ENCODE data around the gene VKORC1L1.
"Not testable (repeated sequence)": the region's sequence is repeated elsewhere in the genome, so short reads cannot be mapped to it uniquely, and the experiment has no call there.

Gene VKORC1L1

GRCh38 chr7:65885533-65885932 lies 12.7 kb downstream of the VKORC1L1 start:
- DNase-seq (ENCODE audit: low spot score) = not testable (repeated sequence)

DNA sequence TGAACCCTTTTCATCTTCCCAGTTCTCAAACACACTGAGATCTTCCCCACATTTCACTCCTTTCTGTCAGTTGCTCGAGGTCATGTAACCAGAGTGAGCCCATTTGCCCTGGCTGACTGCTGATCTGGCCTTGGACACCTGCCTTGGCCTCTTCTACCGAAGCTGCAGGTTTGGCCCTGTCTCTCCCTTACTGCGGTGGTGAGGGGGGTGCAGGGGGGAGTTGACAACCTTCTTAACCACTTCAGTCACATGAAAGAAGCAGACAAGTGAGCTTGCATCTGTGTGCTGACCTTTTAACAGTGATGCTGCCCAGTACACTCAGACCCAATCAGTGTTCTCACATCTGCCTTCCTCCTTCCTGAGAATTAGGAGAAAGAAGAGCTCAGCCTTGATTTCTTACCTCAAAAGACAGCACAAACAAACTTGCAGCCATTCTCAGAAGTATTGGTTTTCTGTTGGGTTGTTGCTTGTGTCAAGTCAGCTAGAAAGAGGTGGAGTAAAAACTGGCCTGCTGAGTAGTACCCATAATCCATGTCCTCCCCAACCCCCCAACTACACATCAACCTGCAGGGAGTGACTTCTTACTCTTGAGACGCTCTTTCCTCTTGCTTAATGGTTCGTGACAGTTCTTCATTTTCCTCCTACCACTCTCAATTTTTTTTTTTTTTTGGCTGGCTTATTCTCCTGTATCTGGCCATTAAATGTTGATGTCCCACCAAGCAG lies 15.7 kb downstream of the VKORC1L1 start:
- DNase-seq (ENCODE audit: low spot score) = not testable (repeated sequence)

DNA sequence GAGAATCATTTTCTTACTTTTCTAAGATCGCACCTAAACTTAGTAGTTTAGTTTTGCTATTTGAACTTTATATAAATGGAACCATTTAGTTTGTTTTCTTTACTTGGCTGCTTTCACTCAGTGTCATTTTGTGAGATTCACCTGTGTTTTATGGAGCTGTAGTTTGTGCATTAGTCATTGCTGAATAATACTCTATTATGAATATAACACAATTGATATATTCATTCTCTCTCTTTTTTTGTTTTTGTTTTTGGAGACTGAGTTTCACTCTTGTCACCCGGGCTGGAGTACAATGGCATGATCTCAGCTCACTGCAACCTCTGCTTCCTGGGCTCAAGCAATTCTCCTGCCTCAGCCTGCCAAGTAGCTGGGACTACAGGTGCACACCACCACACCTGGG lies 16.8 kb downstream of the VKORC1L1 start:
- not testable (repeated sequence) for DNase-seq (ENCODE audit: low spot score)

DNA sequence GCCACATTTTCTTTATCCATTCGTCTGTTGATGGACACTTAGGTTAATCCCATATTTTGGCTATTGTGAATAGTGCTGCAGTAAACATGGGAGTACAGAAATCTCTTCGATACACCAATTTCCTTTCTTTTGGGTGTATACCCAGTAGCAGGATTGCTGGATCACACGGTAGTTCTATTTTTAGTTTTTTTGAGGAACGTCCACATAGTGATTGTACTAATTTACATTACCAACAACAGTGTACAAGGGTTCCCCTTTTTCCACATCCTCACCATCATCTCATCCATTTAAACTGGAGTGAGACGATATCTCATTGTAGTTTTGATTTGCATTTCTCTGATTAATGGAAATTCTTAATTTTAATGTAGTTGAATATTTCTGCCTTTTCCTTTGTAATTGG lies 19.3 kb downstream of the VKORC1L1 start:
- DNase-seq (ENCODE audit: low spot score) = no peak

- no peak for DNase-seq (ENCODE audit: low spot score)
These were observed 20.0 kb downstream of the VKORC1L1 start for GRCh38 chr7:65892835-65893234.

GRCh38 chr7:65896279-65896870 lies 23.5 kb downstream of the VKORC1L1 start:
- no peak for DNase-seq (ENCODE audit: low spot score)

DNA sequence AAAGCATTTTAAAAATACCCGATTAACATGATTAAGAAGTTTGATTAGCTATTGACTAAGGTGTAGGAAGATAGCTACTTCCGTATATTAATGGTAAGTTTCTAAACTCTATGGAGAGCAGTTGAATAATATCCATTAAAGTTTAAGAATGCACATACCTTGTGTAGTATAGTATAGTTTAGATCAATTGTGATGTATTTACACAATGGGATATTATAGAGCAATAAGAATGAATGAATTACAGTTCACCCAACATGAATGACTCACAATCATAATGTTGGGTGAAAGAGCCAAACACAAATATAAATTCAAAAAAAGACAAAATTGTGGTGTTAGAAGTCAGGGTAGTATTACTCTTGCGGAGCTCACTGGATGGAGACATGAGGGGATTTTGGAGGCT lies 24.4 kb downstream of the VKORC1L1 start:
- not testable (repeated sequence) for DNase-seq (ENCODE audit: low spot score)

DNA sequence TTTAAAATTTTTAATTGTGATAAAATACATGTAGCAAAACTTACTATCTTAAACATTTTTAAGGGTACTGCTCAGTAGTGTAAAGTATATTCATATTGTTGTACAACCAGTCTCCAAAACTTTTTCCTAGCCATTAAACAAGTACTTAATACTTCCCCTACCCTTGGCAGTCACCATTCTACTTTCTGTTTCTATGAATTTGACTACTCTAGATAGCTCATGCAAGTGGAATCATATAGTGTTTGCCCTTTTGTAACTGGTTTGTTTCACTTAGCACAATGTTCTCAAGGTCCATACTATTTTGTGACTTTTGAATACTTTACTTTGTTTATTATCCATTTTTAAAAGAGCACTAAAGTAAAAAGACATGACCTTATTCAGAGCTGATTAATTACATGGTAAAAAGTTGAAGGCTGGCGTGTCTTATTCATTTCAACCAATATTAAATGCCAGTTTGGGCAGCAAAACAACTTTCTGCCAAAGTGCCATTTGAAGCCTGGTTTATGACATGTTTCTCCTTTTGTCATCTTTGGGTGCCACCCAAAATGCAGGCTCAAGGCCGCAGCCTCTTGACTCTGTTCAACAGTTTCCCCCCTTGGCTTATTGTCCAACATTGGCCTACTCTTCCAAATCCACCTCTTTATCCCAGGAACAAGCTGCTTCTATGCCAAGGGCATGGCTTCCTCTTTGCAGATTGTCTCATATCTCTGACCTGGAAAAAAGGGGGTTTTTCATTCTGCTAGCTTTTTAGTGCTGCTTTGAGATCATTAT lies 26.0 kb downstream of the VKORC1L1 start:
- DNase-seq (ENCODE audit: low spot score) = not testable (repeated sequence)

GRCh38 chr7:65902306-65902705 lies 29.4 kb downstream of the VKORC1L1 start:
- DNase-seq (ENCODE audit: low spot score) = no peak

GRCh38 chr7:65907501-65908198 lies 34.8 kb downstream of the VKORC1L1 start:
- no peak for DNase-seq (ENCODE audit: low spot score)

DNA sequence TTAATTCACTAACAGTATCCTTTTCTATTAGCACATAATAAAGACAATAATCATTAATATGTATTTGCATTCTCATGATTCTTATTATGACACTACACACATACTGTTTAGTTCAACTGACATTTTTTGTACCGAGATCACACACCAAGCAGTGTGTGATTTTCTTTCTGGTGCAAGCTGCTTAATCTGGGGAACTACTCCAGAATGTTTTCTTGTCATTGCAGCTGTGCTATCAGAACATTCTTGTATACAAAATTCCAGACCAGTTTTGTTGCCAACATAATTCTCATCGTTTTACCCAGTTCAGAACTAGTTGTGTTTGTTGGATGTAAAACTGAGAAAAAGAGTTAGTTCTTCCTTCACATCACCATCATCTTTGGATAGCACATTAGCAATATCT lies 37.4 kb downstream of the VKORC1L1 start:
- DNase-seq (ENCODE audit: low spot score) = no peak

GRCh38 chr7:65912237-65912636 lies 39.4 kb downstream of the VKORC1L1 start:
- no peak for DNase-seq (ENCODE audit: low spot score)

GRCh38 chr7:65915921-65916657 lies 43.2 kb downstream of the VKORC1L1 start:
- DNase-seq (ENCODE audit: low spot score) = no peak

DNA sequence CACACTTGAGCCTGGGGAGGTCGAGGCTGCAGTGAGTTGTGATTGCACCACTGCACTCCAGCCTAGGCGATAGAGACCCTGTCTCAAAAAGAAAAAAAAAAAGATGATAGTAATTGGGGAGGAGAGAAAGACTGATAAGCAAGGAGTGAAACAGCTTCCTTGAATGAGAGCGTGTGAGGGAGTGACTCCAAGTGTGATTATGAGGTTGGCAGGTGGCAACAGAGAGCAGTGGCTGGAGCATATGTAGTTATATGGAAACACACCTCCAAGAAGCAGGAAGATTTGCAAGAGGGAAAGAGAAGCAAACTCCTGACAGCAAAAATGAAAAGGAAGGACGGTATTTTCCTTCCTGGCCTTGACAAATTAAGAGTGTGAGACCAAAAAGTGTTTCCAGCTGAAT lies 50.4 kb downstream of the VKORC1L1 start:
- DNase-seq (ENCODE audit: low spot score) = no peak

DNA sequence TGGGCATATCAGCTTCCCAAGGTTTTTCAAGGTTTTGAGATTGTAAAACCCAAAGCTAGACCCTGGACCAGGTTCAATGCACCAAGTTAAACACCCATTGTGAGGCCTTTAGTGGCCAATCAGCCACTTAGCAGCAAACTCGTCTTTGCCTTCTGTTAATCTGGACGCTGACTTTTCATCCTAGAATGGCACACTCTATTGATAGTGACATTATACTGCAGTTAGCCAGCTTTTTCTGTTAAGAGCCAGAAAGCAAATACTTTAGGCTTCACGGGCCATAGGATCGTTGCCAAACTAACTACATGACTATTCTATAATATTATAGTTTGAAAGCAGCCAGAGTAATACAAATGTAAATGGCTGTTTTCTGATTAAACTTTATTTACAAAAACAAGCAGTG lies 51.3 kb downstream of the VKORC1L1 start:
- no peak for DNase-seq (ENCODE audit: low spot score)

- DNase-seq (ENCODE audit: low spot score) = no peak
These were observed 52.2 kb downstream of the VKORC1L1 start for GRCh38 chr7:65925040-65925439.

GRCh38 chr7:65926588-65926987 lies 53.7 kb downstream of the VKORC1L1 start:
- no peak for DNase-seq (ENCODE audit: low spot score)

DNA sequence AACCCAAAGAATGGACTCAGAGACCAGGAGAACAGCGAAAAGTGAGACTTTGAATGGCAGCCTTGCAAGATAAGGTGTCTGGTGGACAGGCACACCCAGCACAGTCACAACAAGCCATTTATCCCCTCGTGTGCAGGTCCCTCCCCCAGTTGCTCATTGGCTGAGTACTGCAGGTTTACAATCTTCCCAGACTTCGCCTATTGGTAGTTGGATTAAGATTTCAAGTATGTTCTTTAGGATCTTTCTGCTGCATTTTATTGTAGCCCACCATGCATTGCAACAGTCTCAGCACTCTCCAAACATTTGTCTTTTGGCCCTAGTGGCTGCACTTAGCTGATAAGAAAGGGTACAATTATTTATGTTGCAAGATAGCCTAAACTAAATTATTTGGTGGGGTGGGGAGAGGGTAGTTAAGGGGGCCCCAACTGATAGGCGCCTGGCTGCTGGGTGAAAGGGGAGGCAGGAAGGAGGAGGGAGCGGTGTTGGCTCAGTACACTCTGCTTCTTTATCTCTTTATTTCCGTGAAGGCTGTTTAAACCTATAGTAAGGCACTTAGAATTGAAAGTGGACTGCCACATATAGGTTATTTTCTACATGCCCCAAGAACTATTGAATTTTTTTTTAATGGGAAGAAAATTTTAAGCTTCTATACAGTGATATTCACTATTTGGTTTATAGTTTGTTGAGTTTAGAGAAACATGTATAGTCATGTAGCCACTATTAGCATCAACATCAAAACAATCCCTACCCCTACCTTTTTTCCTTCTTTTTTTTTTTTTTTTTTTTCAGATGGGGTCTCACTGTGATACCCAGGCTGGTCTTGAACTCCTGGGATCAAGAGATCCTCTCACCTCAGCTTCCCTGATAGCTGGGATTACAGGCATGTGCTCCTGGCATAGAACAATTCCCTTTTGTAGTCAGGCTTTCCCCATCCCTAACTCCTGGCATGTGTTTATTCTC lies 54.9 kb downstream of the VKORC1L1 start:
- DNase-seq (ENCODE audit: low spot score) = no peak

DNA sequence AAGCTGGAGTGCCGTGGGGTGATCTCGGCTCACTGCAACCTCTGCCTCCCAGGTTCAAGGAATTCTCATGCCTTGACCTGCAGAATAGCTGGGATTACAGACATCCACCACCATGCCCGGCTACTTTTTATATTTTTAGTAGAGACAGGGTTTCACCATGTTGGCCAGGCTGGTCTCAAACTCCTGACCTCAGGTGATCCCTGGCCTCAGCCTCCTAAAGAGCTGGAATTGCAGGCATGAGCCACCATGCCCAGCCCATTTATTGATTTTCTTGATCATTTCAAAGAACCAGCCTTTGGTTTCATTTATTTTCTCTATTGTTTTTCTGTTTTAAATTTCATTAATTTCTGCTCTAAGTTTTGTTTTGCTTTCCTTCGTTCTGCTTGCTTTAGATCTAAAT lies 58.8 kb downstream of the VKORC1L1 start:
- DNase-seq (ENCODE audit: low spot score) = no peak

DNA sequence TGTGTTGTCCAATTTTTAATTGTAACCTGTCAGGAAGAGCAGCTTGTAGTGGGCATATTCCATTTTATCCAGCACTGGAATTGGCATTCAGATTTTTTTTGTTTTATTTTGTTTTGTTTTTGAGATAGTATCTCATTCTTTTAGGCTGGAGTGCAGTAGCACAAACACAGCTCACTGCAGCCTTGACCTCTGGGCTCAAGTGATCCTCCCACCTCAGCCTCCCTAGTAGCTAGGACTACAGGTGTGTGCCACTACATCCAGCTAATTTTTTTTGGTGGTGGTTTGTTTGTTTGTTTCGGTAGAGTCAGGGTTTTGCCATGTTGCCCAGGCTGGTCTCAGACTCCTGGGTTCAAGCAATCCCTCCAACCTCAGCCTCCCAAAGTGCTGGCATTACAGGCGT lies 64.4 kb downstream of the VKORC1L1 start:
- no peak for DNase-seq (ENCODE audit: low spot score)

All from LoVo (cell line).